ENCODE measurements around the gene EGR1.

DNA sequence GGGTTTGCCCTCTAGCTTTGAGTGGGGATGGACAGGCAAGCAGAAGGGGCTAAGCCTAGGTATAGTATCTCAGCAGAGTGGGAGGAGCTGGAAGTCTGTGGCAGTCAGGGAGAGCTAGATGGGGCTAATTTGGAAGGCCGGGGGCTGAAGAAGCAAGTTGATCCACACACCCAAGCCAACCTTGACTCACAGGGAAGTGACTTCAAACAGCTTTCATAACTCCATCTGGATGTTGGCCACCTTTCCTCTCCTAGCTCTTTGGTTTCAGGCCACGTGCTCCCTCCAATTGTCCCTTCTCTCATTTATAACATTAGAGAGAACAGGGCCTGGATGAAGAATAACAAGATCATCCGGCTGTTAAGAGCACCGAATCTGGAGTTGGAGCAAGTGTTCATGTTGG, 36.8 kb downstream of the EGR1 start:
- TF ChIP-seq, protein P1, sequence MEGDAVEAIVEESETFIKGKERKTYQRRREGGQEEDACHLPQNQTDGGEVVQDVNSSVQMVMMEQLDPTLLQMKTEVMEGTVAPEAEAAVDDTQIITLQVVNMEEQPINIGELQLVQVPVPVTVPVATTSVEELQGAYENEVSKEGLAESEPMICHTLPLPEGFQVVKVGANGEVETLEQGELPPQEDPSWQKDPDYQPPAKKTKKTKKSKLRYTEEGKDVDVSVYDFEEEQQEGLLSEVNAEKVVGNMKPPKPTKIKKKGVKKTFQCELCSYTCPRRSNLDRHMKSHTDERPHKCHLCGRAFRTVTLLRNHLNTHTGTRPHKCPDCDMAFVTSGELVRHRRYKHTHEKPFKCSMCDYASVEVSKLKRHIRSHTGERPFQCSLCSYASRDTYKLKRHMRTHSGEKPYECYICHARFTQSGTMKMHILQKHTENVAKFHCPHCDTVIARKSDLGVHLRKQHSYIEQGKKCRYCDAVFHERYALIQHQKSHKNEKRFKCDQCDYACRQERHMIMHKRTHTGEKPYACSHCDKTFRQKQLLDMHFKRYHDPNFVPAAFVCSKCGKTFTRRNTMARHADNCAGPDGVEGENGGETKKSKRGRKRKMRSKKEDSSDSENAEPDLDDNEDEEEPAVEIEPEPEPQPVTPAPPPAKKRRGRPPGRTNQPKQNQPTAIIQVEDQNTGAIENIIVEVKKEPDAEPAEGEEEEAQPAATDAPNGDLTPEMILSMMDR (IDR thresholded peaks at IDR 0.05) = no peak
- TF ChIP-seq POLR2A (IDR thresholded peaks at IDR 0.05) = no peak

All from adrenal gland (tissue), 5 donors.